Measurements from ENCODE around the gene HAPLN3.

DNA sequence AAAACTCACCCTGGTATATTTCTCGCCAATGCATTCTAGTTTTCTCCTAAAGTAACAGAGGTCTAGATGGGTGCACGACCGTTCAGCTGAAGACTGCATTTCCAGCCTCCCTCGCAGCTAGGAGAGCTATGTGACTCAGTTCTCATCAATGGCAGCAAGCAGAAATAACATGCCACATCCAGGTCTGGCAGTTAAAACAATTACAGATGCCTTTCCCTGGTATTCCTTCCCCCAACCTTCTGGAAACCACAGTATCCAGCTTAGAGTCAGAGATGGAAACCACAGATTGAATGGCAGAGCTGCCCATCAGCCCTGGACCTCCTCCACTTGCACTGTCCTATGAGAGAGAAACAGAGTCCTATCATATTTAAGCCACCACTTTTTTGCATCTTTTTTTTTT is 4.8 kb downstream of the HAPLN3 start:
- TF ChIP-seq, protein P1, sequence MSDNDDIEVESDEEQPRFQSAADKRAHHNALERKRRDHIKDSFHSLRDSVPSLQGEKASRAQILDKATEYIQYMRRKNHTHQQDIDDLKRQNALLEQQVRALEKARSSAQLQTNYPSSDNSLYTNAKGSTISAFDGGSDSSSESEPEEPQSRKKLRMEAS (IDR thresholded peaks at IDR 0.05) = no peak
- TF ChIP-seq, protein P2, sequence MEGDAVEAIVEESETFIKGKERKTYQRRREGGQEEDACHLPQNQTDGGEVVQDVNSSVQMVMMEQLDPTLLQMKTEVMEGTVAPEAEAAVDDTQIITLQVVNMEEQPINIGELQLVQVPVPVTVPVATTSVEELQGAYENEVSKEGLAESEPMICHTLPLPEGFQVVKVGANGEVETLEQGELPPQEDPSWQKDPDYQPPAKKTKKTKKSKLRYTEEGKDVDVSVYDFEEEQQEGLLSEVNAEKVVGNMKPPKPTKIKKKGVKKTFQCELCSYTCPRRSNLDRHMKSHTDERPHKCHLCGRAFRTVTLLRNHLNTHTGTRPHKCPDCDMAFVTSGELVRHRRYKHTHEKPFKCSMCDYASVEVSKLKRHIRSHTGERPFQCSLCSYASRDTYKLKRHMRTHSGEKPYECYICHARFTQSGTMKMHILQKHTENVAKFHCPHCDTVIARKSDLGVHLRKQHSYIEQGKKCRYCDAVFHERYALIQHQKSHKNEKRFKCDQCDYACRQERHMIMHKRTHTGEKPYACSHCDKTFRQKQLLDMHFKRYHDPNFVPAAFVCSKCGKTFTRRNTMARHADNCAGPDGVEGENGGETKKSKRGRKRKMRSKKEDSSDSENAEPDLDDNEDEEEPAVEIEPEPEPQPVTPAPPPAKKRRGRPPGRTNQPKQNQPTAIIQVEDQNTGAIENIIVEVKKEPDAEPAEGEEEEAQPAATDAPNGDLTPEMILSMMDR (IDR thresholded peaks at IDR 0.05) = no peak
- TF ChIP-seq POLR2A (IDR thresholded peaks at IDR 0.05; ENCODE audit: low read length) (no peak), SREBF2 (IDR thresholded peaks at IDR 0.05) (no peak), JUNB (IDR thresholded peaks at IDR 0.05) (no peak), KDM1A (IDR thresholded peaks at IDR 0.05; ENCODE audit: low read depth) (no peak), MYC (IDR thresholded peaks at IDR 0.05; ENCODE audit: borderline replicate concordance, low read length) (no peak), ESRRA (IDR thresholded peaks at IDR 0.05; ENCODE audit: borderline replicate concordance, low read length) (no peak), ZC3H11A (IDR thresholded peaks at IDR 0.05) (no peak)

All from A549 (cell line).